HEK293 (cell line): ENCODE results near the gene MS4A2.
A peak's percentile ranks its signal among the peaks of the same experiment; 100 is the strongest.

Source experiments
- CTCF ChIA-PET: fragments of 350-600 bp; formaldehyde crosslinking; extraction: SDS; loops from one replicate; lab custom pipeline; 2021; ENCODE audit warnings: antibody characterized with exemption; lab: Yijun Ruan, JAX
- POLR2A ChIA-PET: fragments of 300-600 bp; formaldehyde crosslinking; extraction: SDS; loops from one replicate; lab custom pipeline; 2020; ENCODE audit warnings: antibody characterized with exemption, inconsistent platforms; lab: Yijun Ruan, JAX
- H3K27ac ChIP-seq: fragments of 200-500 bp; sonication (Bioruptor generic); 2 replicates; pipeline ENCODE4 v1.5.1; 2014; ENCODE audit warnings: low read depth, low read length, control low read depth, inconsistent platforms; ENCODE audit errors: extremely low read depth
- H3K36me3 ChIP-seq, 2 experiments: fragments of 200-500 bp in 1 of 2; sonication (Bioruptor generic) in 1 of 2; 1 replicate in 1 of 2; 2 replicates in 1 of 2; pipeline ENCODE4 v1.5.1; 2014 to 2017; ENCODE audit warnings: inconsistent platforms in 2 of 2, low read length in 2 of 2; ENCODE audit not compliant: control insufficient read depth in 2 of 2, insufficient read depth in 1 of 2
- H3K4me1 ChIP-seq: fragments of 200-500 bp; sonication (Bioruptor generic); 2 replicates; pipeline ENCODE4 v1.5.1; 2014; ENCODE audit warnings: mild to moderate bottlenecking, low read length, inconsistent platforms; ENCODE audit not compliant: control insufficient read depth, insufficient read depth
- H3K4me3 ChIP-seq: 2 replicates; pipeline ENCODE4 v1.5.1; 2011; ENCODE audit warnings: low read depth, mild to moderate bottlenecking, control low read depth, low read length, moderate library complexity
- H3K9me3 ChIP-seq: fragments of 200-500 bp; sonication (Bioruptor generic); 2 replicates; pipeline ENCODE4 v1.5.1; 2014; ENCODE audit warnings: low read depth, low read length, inconsistent platforms; ENCODE audit not compliant: control insufficient read depth, insufficient read depth
- BCL11A ChIP-seq: fragments of 450-650 bp; formaldehyde crosslinking; IDR thresholded peaks from 2 replicates; pipeline ENCODE4 v1.5.1; 2016; ENCODE audit warnings: low read depth, missing biosample characterization, missing genetic modification characterization
- GFI1B ChIP-seq: fragments of 450-650 bp; formaldehyde crosslinking; IDR thresholded peaks from 2 replicates; pipeline ENCODE4 v1.5.1; 2016; ENCODE audit warnings: missing biosample characterization, missing genetic modification characterization
- MZF1 ChIP-seq: fragments of 450-650 bp; formaldehyde crosslinking; IDR thresholded peaks from 2 replicates; pipeline ENCODE4 v1.5.1; 2017; ENCODE audit warnings: missing biosample characterization, missing genetic modification characterization, borderline replicate concordance
- RBAK ChIP-seq: fragments of 450-650 bp; formaldehyde crosslinking; IDR thresholded peaks from 2 replicates; pipeline ENCODE4 v1.5.1; 2016; ENCODE audit warnings: missing biosample characterization, missing genetic modification characterization
- SP3 ChIP-seq: fragments of 450-650 bp; formaldehyde crosslinking; IDR thresholded peaks from 2 replicates; pipeline ENCODE4 v1.5.1; 2016; ENCODE audit warnings: missing biosample characterization, missing genetic modification characterization
- ZBTB17 ChIP-seq: fragments of 450-650 bp; formaldehyde crosslinking; IDR thresholded peaks from 2 replicates; pipeline ENCODE4 v1.5.1; 2016; ENCODE audit warnings: missing biosample characterization, missing genetic modification characterization
- ZEB2 ChIP-seq: fragments of 450-650 bp; formaldehyde crosslinking; IDR thresholded peaks from 2 replicates; pipeline ENCODE4 v1.5.1; 2016; ENCODE audit warnings: missing biosample characterization, missing genetic modification characterization
- ZFP69B ChIP-seq: fragments of 450-650 bp; formaldehyde crosslinking; IDR thresholded peaks from 2 replicates; pipeline ENCODE4 v1.5.1; 2016; ENCODE audit warnings: missing biosample characterization, missing genetic modification characterization
- ZIC2 ChIP-seq: fragments of 450-650 bp; formaldehyde crosslinking; IDR thresholded peaks from 2 replicates; pipeline ENCODE4 v1.5.1; 2016; ENCODE audit warnings: missing biosample characterization, missing genetic modification characterization
- ZNF121 ChIP-seq: fragments of 450-650 bp; formaldehyde crosslinking; IDR thresholded peaks from 2 replicates; pipeline ENCODE4 v1.5.1; 2016; ENCODE audit warnings: missing biosample characterization, missing genetic modification characterization
- ZNF174 ChIP-seq: fragments of 450-650 bp; formaldehyde crosslinking; IDR thresholded peaks from 2 replicates; pipeline ENCODE4 v1.5.0; 2017; ENCODE audit warnings: missing biosample characterization, mild to moderate bottlenecking, missing genetic modification characterization
- ZNF239 ChIP-seq: fragments of 450-650 bp; formaldehyde crosslinking; IDR thresholded peaks from 2 replicates; pipeline ENCODE4 v1.5.1; 2016; ENCODE audit warnings: missing biosample characterization, missing genetic modification characterization
- ZNF302 ChIP-seq: fragments of 450-650 bp; formaldehyde crosslinking; IDR thresholded peaks from 2 replicates; pipeline ENCODE4 v1.5.1; 2016; ENCODE audit warnings: missing biosample characterization, missing genetic modification characterization, low read depth
- ZNF585B ChIP-seq: fragments of 450-650 bp; formaldehyde crosslinking; IDR thresholded peaks from 2 replicates; pipeline ENCODE4 v1.5.1; 2016; ENCODE audit warnings: missing biosample characterization, missing genetic modification characterization
- ZNF596 ChIP-seq: fragments of 450-650 bp; IDR thresholded peaks from 2 replicates; pipeline ENCODE4 v1.5.0; 2018; ENCODE audit warnings: missing biosample characterization, mild to moderate bottlenecking, missing genetic modification characterization, moderate library complexity
- ZNF747 ChIP-seq: fragments of 450-650 bp; formaldehyde crosslinking; IDR thresholded peaks from 2 replicates; pipeline ENCODE4 v1.5.1; 2016; ENCODE audit warnings: missing biosample characterization, missing genetic modification characterization
- ZNF768 ChIP-seq: fragments of 450-650 bp; formaldehyde crosslinking; IDR thresholded peaks from 2 replicates; pipeline ENCODE4 v1.5.1; 2018; ENCODE audit warnings: missing biosample characterization, mild to moderate bottlenecking, missing genetic modification characterization
- TF ChIP-seq, protein P1 (sequence below): fragments of 450-650 bp; formaldehyde crosslinking; IDR thresholded peaks from 2 replicates; pipeline ENCODE4 v1.5.1; 2016; ENCODE audit warnings: missing biosample characterization, missing genetic modification characterization
- TF ChIP-seq, protein P2 (sequence below): fragments of 450-650 bp; formaldehyde crosslinking; IDR thresholded peaks from 2 replicates; pipeline ENCODE4 v1.5.1; 2016; ENCODE audit warnings: missing biosample characterization, missing genetic modification characterization
- TF ChIP-seq, protein P3 (sequence below): fragments of 450-650 bp; formaldehyde crosslinking; IDR thresholded peaks from 2 replicates; pipeline ENCODE4 v1.5.1; 2016; ENCODE audit warnings: missing biosample characterization, missing genetic modification characterization
- TF ChIP-seq, protein P4 (sequence below): fragments of 450-650 bp; IDR thresholded peaks from 2 replicates; pipeline ENCODE4 v1.5.1; 2018; ENCODE audit warnings: missing biosample characterization, missing genetic modification characterization
- TF ChIP-seq, protein P5 (sequence below): fragments of 450-650 bp; formaldehyde crosslinking; IDR thresholded peaks from 2 replicates; pipeline ENCODE4 v1.5.1; 2017; ENCODE audit warnings: missing biosample characterization, missing genetic modification characterization

Gene MS4A2

DNA sequence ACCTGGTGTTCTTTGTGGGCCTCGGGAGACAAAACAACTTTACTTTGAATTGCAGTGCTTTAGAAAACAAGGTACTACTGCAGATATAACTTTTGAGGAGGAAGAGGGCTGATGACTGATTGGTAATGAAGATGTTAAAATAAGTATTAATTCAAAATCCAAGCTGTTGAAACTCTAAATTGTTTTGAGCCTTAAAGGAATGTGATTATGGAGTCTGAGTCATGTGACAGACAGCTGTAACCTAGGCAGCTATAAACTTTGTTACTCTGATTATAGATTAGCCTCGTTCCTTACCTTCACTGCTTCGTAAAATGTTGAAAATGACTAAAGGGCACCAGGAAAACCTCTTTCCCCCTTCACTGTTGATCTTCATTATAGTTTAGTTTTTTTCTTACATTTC lies 43.4 kb downstream of the MS4A2 start (continued):
- no peak for TF ChIP-seq MZF1
- TF ChIP-seq, protein P1, sequence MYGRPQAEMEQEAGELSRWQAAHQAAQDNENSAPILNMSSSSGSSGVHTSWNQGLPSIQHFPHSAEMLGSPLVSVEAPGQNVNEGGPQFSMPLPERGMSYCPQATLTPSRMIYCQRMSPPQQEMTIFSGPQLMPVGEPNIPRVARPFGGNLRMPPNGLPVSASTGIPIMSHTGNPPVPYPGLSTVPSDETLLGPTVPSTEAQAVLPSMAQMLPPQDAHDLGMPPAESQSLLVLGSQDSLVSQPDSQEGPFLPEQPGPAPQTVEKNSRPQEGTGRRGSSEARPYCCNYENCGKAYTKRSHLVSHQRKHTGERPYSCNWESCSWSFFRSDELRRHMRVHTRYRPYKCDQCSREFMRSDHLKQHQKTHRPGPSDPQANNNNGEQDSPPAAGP (tag by site-specific recombination), result no peak
- TF ChIP-seq ZEB2, result no peak
- no peak for TF ChIP-seq ZBTB17 (tag by site-specific recombination)
- TF ChIP-seq, protein P2, sequence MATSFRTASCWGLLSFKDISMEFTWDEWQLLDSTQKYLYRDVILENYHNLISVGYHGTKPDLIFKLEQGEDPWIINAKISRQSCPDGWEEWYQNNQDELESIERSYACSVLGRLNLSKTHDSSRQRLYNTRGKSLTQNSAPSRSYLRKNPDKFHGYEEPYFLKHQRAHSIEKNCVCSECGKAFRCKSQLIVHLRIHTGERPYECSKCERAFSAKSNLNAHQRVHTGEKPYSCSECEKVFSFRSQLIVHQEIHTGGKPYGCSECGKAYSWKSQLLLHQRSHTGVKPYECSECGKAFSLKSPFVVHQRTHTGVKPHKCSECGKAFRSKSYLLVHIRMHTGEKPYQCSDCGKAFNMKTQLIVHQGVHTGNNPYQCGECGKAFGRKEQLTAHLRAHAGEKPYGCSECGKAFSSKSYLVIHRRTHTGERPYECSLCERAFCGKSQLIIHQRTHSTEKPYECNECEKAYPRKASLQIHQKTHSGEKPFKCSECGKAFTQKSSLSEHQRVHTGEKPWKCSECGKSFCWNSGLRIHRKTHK, result no peak

DNA sequence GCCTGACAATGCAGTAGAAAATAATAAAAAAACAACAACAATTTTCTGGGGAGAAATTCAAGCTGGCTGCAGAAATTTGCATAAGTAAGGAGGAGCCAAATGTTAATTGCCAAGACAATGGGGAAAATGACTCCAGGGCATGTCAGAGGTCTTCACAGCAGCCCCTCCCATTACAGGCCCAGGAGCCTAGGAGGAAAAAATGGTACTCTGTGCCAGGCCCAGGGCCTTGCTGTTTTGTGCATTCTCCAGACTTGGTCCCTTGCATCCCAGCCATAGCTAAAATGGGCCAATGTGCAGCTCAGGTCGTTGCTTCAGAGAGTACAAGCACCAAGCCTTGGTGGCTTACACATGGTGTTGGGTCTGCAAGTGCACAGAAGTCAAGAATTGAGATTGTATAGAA lies 45.5 kb downstream of the MS4A2 start:
- Histone ChIP-seq H3K9me3 (no peaks in the 10 kb centered on the region), H3K27ac (no peak overlapping the region), H3K36me3 (no peaks in the 10 kb centered on the region), H3K4me1 (no peaks in the 10 kb centered on the region), H3K4me3 (no peak overlapping the region)
- peak; percentile 70 for TF ChIP-seq ZNF585B (tag by site-specific recombination)
- TF ChIP-seq, protein P2, result no peak
- no peak for TF ChIP-seq ZNF768
- ChIA-PET CTCF (no interaction called here), POLR2A (no interaction called here)

DNA sequence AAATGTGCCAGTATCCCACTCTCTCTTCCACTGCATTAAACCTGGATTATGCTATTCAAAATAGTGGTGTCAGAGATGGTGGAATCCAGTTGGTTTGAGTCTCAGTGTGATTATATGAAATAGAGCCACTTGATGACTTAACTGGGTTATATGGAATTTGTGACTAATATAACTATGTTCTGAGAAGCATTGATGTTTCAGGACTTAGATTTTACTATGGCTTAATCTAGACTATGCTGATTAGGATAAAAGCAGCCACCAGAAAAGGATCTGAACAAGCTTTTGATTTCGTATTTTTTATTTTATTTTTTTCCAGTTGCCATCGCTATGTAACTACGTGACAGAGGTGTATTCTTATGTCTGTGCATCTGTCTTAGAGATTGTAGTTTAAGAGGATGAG lies 55.3 kb downstream of the MS4A2 start:
- TF ChIP-seq GFI1B (tag by site-specific recombination) (no peak), ZNF302 (tag by site-specific recombination) (no peak), RBAK (tag by site-specific recombination) (no peak), ZNF596 (tag by site-specific recombination) (no peak), BCL11A (tag by site-specific recombination) (no peak), ZNF121 (tag by site-specific recombination) (no peak), SP3 (no peak), ZFP69B (tag by site-specific recombination) (no peak), ZIC2 (no peak), ZNF174 (no peak), ZNF747 (tag by site-specific recombination) (no peak), ZNF239 (no peak)
- TF ChIP-seq, protein P3, sequence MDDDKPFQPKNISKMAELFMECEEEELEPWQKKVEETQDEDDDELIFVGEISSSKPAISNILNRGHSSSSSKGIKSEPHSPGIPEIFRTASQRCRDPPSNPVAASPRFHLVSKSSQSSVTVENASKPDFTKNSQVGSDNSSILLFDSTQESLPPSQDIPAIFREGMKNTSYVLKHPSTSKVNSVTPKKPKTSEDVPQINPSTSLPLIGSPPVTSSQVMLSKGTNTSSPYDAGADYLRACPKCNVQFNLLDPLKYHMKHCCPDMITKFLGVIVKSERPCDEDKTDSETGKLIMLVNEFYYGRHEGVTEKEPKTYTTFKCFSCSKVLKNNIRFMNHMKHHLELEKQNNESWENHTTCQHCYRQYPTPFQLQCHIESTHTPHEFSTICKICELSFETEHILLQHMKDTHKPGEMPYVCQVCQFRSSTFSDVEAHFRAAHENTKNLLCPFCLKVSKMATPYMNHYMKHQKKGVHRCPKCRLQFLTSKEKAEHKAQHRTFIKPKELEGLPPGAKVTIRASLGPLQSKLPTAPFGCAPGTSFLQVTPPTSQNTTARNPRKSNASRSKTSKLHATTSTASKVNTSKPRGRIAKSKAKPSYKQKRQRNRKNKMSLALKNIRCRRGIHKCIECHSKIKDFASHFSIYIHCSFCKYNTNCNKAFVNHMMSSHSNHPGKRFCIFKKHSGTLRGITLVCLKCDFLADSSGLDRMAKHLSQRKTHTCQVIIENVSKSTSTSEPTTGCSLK (tag by site-specific recombination), result no peak
- TF ChIP-seq, protein P4, sequence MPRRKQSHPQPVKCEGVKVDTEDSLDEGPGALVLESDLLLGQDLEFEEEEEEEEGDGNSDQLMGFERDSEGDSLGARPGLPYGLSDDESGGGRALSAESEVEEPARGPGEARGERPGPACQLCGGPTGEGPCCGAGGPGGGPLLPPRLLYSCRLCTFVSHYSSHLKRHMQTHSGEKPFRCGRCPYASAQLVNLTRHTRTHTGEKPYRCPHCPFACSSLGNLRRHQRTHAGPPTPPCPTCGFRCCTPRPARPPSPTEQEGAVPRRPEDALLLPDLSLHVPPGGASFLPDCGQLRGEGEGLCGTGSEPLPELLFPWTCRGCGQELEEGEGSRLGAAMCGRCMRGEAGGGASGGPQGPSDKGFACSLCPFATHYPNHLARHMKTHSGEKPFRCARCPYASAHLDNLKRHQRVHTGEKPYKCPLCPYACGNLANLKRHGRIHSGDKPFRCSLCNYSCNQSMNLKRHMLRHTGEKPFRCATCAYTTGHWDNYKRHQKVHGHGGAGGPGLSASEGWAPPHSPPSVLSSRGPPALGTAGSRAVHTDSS (tag by site-specific recombination), result no peak
- TF ChIP-seq, protein P5, sequence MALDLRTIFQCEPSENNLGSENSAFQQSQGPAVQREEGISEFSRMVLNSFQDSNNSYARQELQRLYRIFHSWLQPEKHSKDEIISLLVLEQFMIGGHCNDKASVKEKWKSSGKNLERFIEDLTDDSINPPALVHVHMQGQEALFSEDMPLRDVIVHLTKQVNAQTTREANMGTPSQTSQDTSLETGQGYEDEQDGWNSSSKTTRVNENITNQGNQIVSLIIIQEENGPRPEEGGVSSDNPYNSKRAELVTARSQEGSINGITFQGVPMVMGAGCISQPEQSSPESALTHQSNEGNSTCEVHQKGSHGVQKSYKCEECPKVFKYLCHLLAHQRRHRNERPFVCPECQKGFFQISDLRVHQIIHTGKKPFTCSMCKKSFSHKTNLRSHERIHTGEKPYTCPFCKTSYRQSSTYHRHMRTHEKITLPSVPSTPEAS (tag by site-specific recombination), result no peak
- Histone ChIP-seq H3K4me3 (no peak overlapping the region), H3K36me3 (no peaks in the 10 kb centered on the region), H3K27ac (no peak overlapping the region), H3K9me3 (no peaks in the 10 kb centered on the region), H3K4me1 (no peaks in the 10 kb centered on the region)
- POLR2A ChIA-PET, result no interaction called here
- CTCF ChIA-PET, result no interaction called here
